ENCODE measurements around the gene MECP2. TPM values are rescaled to one million over a fixed set of nuclear protein-coding genes. Genes with fewer than 3 reads are reported as not detected.

Gene MECP2
- total and polyA plus RNA-seq, 2 donors (not counting 1 experiment from before 2014, with no cell fraction given): 11.5 to 24.9 TPM

DNA sequence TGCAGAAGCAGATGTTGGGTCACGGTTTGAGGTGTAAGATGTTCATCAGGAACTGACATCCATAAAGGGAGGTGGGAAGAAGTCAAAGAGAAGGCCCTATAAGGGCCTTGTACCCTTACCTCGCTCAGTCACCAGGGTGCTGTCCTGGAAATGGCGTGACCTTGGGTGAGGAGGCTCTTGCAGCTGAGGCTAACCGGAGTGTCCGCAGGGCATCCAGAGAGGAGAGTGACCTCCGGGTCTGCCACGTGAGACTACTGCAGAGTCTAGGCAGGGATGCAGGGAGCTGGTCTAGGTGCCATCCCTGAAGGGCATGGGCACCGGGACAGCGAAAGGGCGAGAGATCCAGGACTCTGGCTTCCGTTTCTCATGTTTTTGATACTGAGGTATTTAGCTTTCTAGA lies 49.1 kb downstream of the MECP2 start:
- Histone ChIP-seq H3K79me2 (ENCODE audit: control insufficient read depth, insufficient read depth, low read length) (peaks cover 27% of the 10 kb centered on the region), H3K4me3 (replicated peaks in 1 of 4; ENCODE audit: control extremely low read depth in 1 of 4, insufficient read depth in 1 of 4, low read depth in 3 of 4, low read length in 4 of 4) (no peak overlapping the region), H3K4me2 (ENCODE audit: extremely low read depth, insufficient read depth, low read length) (no peak overlapping the region), H3K27me3 (ENCODE audit: control insufficient read depth, insufficient read depth, low read length) (no peaks in the 10 kb centered on the region), H3K9me3 (ENCODE audit: control insufficient read depth, insufficient read depth, low read depth, low read length) (no peaks in the 10 kb centered on the region), H3K36me3 (ENCODE audit: control insufficient read depth, insufficient read depth, low read length) (no peaks in the 10 kb centered on the region), H4K20me1 (ENCODE audit: control insufficient read depth, extremely low read depth, insufficient read depth, low read length) (no peaks in the 10 kb centered on the region), H3K4me1 (ENCODE audit: control insufficient read depth, extremely low read depth, insufficient read depth, low read length) (peaks cover 11% of the 10 kb centered on the region), H3K27ac (ENCODE audit: insufficient read depth, low read length) (no peak overlapping the region), H3K9ac (ENCODE audit: insufficient read depth, low read length) (no peak overlapping the region), H2AFZ (ENCODE audit: low read length) (no peak overlapping the region)
- TF ChIP-seq CTCF (conservative IDR thresholded peaks at IDR 0.05 in 1 of 2, IDR thresholded peaks at IDR 0.05 in 1 of 2; ENCODE audit: low read depth in 1 of 2, low read length in 2 of 2) (no peak), EZH2 (IDR thresholded peaks at IDR 0.05; ENCODE audit: low read length, missing control alignments) (no peak)
- DNase-seq (ENCODE audit: low read depth in 2 of 2): no peak

DNA sequence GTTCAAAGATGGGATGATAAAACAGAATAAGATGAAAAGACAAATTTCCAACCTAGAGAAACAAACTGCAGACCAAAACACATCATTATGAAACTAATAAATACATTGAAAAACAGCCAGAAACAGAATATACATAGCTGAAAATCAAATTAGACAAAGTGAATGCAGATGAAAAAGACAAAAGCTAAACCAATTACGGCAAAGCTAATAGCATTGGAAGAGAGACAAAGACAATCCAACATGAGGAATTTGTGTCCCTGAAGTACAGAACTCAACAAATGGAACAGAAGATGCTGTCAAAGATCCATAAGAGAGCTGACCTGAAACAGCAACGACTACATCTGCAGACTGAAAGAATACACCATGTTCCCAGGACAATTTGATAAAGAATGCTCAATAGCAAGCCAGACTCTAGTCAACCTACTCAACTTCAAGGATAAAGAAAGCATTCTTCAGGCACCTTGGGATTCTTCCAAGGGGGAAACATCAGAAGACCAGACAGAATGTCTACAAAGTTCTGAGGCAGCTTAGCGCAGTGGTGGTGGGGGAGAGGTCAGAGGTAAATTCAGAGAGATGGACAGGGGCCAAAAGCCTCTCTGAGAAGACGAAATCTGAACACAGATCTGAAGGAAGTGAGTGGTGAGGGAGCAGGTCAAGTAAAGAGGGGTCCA lies 50.4 kb downstream of the MECP2 start:
- H3K79me2 ChIP-seq (ENCODE audit: control insufficient read depth, insufficient read depth, low read length): peaks cover 26% of the 10 kb centered on the region
- H3K9ac ChIP-seq (ENCODE audit: insufficient read depth, low read length): no peak overlapping the region
- no peak overlapping the region for H3K4me3 ChIP-seq (replicated peaks in 1 of 4; ENCODE audit: control extremely low read depth in 1 of 4, insufficient read depth in 1 of 4, low read depth in 3 of 4, low read length in 4 of 4)
- no peak overlapping the region for H2AFZ ChIP-seq (ENCODE audit: low read length)
- no peaks in the 10 kb centered on the region for H3K36me3 ChIP-seq (ENCODE audit: control insufficient read depth, insufficient read depth, low read length)
- peaks cover 20% of the 10 kb centered on the region for H3K4me1 ChIP-seq (ENCODE audit: control insufficient read depth, extremely low read depth, insufficient read depth, low read length)
- no peak for TF ChIP-seq CTCF (conservative IDR thresholded peaks at IDR 0.05 in 1 of 2, IDR thresholded peaks at IDR 0.05 in 1 of 2; ENCODE audit: low read depth in 1 of 2, low read length in 2 of 2)
- TF ChIP-seq EZH2 (IDR thresholded peaks at IDR 0.05; ENCODE audit: low read length, missing control alignments): no peak
- no peak overlapping the region for H3K4me2 ChIP-seq (ENCODE audit: extremely low read depth, insufficient read depth, low read length)
- peak overlapping the region; percentile 48 for H3K27ac ChIP-seq (ENCODE audit: insufficient read depth, low read length)
- no peaks in the 10 kb centered on the region for H4K20me1 ChIP-seq (ENCODE audit: control insufficient read depth, extremely low read depth, insufficient read depth, low read length)
- DNase-seq (ENCODE audit: low read depth in 2 of 2): peak in 1 of 2 donors; percentile 65
- no peaks in the 10 kb centered on the region for H3K27me3 ChIP-seq (ENCODE audit: control insufficient read depth, insufficient read depth, low read length)
- H3K9me3 ChIP-seq (ENCODE audit: control insufficient read depth, insufficient read depth, low read depth, low read length): no peaks in the 10 kb centered on the region

DNA sequence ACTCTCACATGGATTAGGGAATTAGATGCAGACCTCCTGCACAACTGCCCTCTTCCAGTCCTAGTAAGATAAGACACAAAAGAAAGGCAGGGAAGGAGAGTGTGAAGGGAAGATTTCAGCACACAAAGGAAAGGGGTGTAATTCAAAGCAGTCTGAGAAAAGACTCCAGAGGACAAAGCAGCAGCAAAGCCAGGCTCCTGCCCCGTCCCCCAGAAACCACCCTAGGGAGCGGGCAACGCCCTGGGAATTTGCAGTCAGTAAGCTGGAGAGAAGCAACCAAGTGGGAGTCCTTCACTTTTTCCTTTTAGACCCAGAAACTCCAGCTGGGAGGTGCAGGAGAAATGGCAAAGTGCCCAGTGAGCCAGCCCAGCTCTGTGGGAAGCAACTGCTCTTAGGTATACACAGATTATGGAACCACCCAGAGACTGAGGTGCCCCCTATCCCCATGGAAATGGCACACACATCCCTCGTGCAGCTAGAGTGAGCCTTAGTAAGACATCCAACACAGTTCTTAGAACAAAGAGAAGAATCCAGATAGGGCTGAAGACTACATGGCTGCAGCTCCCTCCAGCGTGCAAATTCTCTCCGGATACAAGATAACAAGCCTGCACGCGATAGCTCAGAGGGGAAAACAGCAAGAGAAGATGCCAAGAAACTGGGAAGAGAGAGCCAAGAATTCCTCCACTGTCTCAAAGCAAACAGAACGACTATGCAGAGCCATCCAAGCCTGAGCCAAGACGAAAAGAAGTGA lies 51.3 kb downstream of the MECP2 start:
- Histone ChIP-seq H3K36me3 (ENCODE audit: control insufficient read depth, insufficient read depth, low read length) (no peaks in the 10 kb centered on the region), H4K20me1 (ENCODE audit: control insufficient read depth, extremely low read depth, insufficient read depth, low read length) (no peaks in the 10 kb centered on the region), H3K27me3 (ENCODE audit: control insufficient read depth, insufficient read depth, low read length) (no peaks in the 10 kb centered on the region), H3K79me2 (ENCODE audit: control insufficient read depth, insufficient read depth, low read length) (peaks cover 24% of the 10 kb centered on the region), H3K9me3 (ENCODE audit: control insufficient read depth, insufficient read depth, low read depth, low read length) (no peaks in the 10 kb centered on the region), H3K27ac (ENCODE audit: insufficient read depth, low read length) (peak overlapping the region; percentile 48), H2AFZ (ENCODE audit: low read length) (no peak overlapping the region), H3K4me1 (ENCODE audit: control insufficient read depth, extremely low read depth, insufficient read depth, low read length) (peaks cover 21% of the 10 kb centered on the region), H3K9ac (ENCODE audit: insufficient read depth, low read length) (no peak overlapping the region), H3K4me3 (replicated peaks in 1 of 4; ENCODE audit: control extremely low read depth in 1 of 4, insufficient read depth in 1 of 4, low read depth in 3 of 4, low read length in 4 of 4) (peak overlapping the region in 1 of 4 experiments; percentile 17), H3K4me2 (ENCODE audit: extremely low read depth, insufficient read depth, low read length) (no peak overlapping the region)
- DNase-seq (ENCODE audit: low read depth in 2 of 2): peak; percentile 84 to 87
- TF ChIP-seq CTCF (conservative IDR thresholded peaks at IDR 0.05 in 1 of 2, IDR thresholded peaks at IDR 0.05 in 1 of 2; ENCODE audit: low read depth in 1 of 2, low read length in 2 of 2) (peak; percentile 10 to 26), EZH2 (IDR thresholded peaks at IDR 0.05; ENCODE audit: low read length, missing control alignments) (no peak)

Measured in fibroblast of lung (primary cell).